HepG2 (cell line): Measurements from ENCODE around the gene GRB2. TPM values are rescaled to one million over a fixed set of nuclear protein-coding genes. Genes with fewer than 3 reads are reported as not detected.

ENCODE experiments used
- AKAP8 ChIP-seq: sonication (generic); formaldehyde crosslinking; IDR thresholded peaks from 2 replicates; pipeline ENCODE4 v1.5.1; 2020; ENCODE audit warnings: mild to moderate bottlenecking, missing genetic modification reagents
- FOXM1 ChIP-seq: sonication (generic); formaldehyde crosslinking; IDR thresholded peaks from 2 replicates; pipeline ENCODE4 v1.5.0; 2020; ENCODE audit warnings: missing genetic modification reagents
- HCFC1 ChIP-seq: fragments of 150-350 bp; IDR thresholded peaks from 2 replicates; pipeline ENCODE4 v1.6.1; 2014; ENCODE audit warnings: low read depth, low read length
- NFAT5 ChIP-seq: sonication (generic); formaldehyde crosslinking; IDR thresholded peaks from 2 replicates; pipeline ENCODE4 v1.4.0; 2020; ENCODE audit warnings: missing genetic modification reagents
- PITX1 ChIP-seq: sonication (generic); formaldehyde crosslinking; IDR thresholded peaks from 2 replicates; pipeline ENCODE4 v1.5.1; 2020; ENCODE audit warnings: mild to moderate bottlenecking, missing genetic modification reagents
- RFX3 ChIP-seq: IDR thresholded peaks from 2 replicates; pipeline ENCODE4 v1.6.1; 2016; ENCODE audit warnings: missing biosample characterization, missing genetic modification reagents
- XRCC5 ChIP-seq: fragments of 200-400 bp; formaldehyde crosslinking; optimal IDR thresholded peaks from 2 replicates; pipeline ENCODE3; 2017; ENCODE audit warnings: mild to moderate bottlenecking, low read length
- ZBED4 ChIP-seq: sonication (generic); formaldehyde crosslinking; IDR thresholded peaks from 2 replicates; pipeline ENCODE4 v1.4.0; 2020; ENCODE audit warnings: missing genetic modification reagents, borderline replicate concordance
- ZNF20 ChIP-seq: sonication (generic); formaldehyde crosslinking; IDR thresholded peaks from 2 replicates; pipeline ENCODE4 v1.4.0; 2020; ENCODE audit warnings: mild to moderate bottlenecking, moderate library complexity, missing genetic modification reagents
- ZNF280D ChIP-seq: sonication (generic); formaldehyde crosslinking; IDR thresholded peaks from 2 replicates; pipeline ENCODE4 v1.5.1; 2020; ENCODE audit warnings: mild to moderate bottlenecking, missing genetic modification reagents
- ZNF549 ChIP-seq: sonication (generic); formaldehyde crosslinking; IDR thresholded peaks from 2 replicates; pipeline ENCODE4 v1.5.0; 2020; ENCODE audit warnings: missing genetic modification reagents
- ZNF562 ChIP-seq: sonication (generic); formaldehyde crosslinking; IDR thresholded peaks from 2 replicates; pipeline ENCODE4 v1.8.0; 2022; ENCODE audit warnings: missing genetic modification reagents, borderline replicate concordance
- ZSCAN20 ChIP-seq: sonication (generic); formaldehyde crosslinking; IDR thresholded peaks from 2 replicates; pipeline ENCODE4 v1.4.0; 2020; ENCODE audit warnings: missing genetic modification reagents, mild to moderate bottlenecking, borderline replicate concordance
- polyA plus RNA-seq, 8 experiments: library from polyadenylated mRNA; depleted of rRNA in 3 of 8; stranded (reverse) in 7 of 8; unstranded in 1 of 8; fragments of >200 nt; fragmentation: Illumina TruSeq in 4 of 8; extraction: Trizol in 4 of 8; gene quantifications; 2 replicates each; pipeline versions ENCODE4 v1.2.1 to v1.2.3, GENCODE V29; 2011 to 2016; ENCODE audit warnings: low read depth in 4 of 8, missing spikeins in 1 of 8, mixed read lengths in 1 of 8; ENCODE audit not compliant: insufficient read depth in 1 of 8
- total RNA-seq, 5 experiments: library from RNA; depleted of rRNA; stranded (reverse); fragments of >200 nt; fragmentation: Illumina TruSeq; extraction: Trizol; gene quantifications; 2 replicates each; pipeline ENCODE4 v1.2.3, GENCODE V29; 2016; ENCODE audit warnings: low read depth in 1 of 5

The GRB2 gene
- total and polyA plus RNA-seq, 2 of the 13 experiments (the other 11 are each of a cell fraction or from before 2014, with no cell fraction given), result 84.6 to 92.3 TPM

- TF ChIP-seq HCFC1, result no peak
- peak; percentile 93 for TF ChIP-seq PITX1 (CRISPR knock-in tag)
- TF ChIP-seq XRCC5, result no peak
- TF ChIP-seq ZNF549 (CRISPR knock-in tag), result no peak
- no peak for TF ChIP-seq ZNF280D (CRISPR knock-in tag)
- no peak for TF ChIP-seq RFX3
- 0 out of 2 replicates have a peak, but pooled peaks have one; percentile 61 for TF ChIP-seq ZSCAN20 (CRISPR knock-in tag)
- no peak for TF ChIP-seq NFAT5 (CRISPR knock-in tag)
- no peak for TF ChIP-seq ZNF562 (CRISPR knock-in tag)
- 0 out of 2 replicates have a peak, but pooled peaks have one; percentile 30 for TF ChIP-seq AKAP8
- peak; percentile 87; the same call in 1 of the 2 replicates for TF ChIP-seq ZBED4 (CRISPR knock-in tag)
- TF ChIP-seq FOXM1 (CRISPR knock-in tag), result no peak
- TF ChIP-seq ZNF20 (CRISPR knock-in tag), result no peak
Observed at GRCh38 chr17:75295201-75296158, 110.0 kb downstream of the GRB2 start (continued).
